Heart left ventricle (tissue), 13 donors: Measurements from ENCODE around the gene GABBR2.

Experiments used
- CTCF ChIP-seq, 12 donors: fragments of 200-600 bp; sonication (generic) in 4 of 12; IDR thresholded peaks; one replicate each; pipeline versions ENCODE4 v1.5.0 to v1.8.0; 2018 to 2022; ENCODE audit warnings: antibody characterized with exemption in 12 of 12, mild to moderate bottlenecking in 5 of 12
- POLR2A ChIP-seq, 2 donors: fragments of 450-650 bp; IDR thresholded peaks; one replicate each; pipeline ENCODE4 v1.6.1; 2017; ENCODE audit warnings: antibody characterized with exemption in 2 of 2, mild to moderate bottlenecking in 2 of 2, moderate library complexity in 2 of 2
- donor health status: ischemic (EF 13 %, LVEDD 7.1; RV severe dilation, severe dysfunction).
- donor health status: DM: no; HTN: yes; CAD: no.
- donor health status: DM: no; HTN: no; CAD: no.
- donor health status: ischemic (EF 25% LVEDD 6.9; RV normal size, moderate dysfunction).
- donor health status: ischemic (EF 25% LVEDD 5.7; RV mildly dilated, moderate dysfunction).
- donor health status: ischemic (EF 35%, LVEDD 5.7; RV mildly dilated, moderate dysfunction).
- donor health status: nonischemic (EF 11% LVEDD 7.7; RV severe dilation, severe dysfunction).
- donor health status: DM: yes; HTN: yes; CAD: no.
- donor health status: PGD.
- donor health status: ischemic (EF 29% LVEDD 5.4; RV normal size, mild dysfunction).
- donor health status: nonischemic (EF 23%, LVEDD 6.1; RV moderate dilation, normal function).

GRCh38 chr9:98362624-98363252 lies 346.0 kb downstream of the GABBR2 start:
- TF ChIP-seq CTCF (IDR thresholded peaks at IDR 0.05) (no peak), POLR2A (IDR thresholded peaks at IDR 0.05) (no peak)
